Measurements from ENCODE around the gene UBLCP1. TPM values are rescaled to one million over a fixed set of nuclear protein-coding genes. Genes with fewer than 3 reads are reported as not detected.

Gene UBLCP1
- total RNA-seq, 1 donor from 2014 or later: 27.8 TPM

DNA sequence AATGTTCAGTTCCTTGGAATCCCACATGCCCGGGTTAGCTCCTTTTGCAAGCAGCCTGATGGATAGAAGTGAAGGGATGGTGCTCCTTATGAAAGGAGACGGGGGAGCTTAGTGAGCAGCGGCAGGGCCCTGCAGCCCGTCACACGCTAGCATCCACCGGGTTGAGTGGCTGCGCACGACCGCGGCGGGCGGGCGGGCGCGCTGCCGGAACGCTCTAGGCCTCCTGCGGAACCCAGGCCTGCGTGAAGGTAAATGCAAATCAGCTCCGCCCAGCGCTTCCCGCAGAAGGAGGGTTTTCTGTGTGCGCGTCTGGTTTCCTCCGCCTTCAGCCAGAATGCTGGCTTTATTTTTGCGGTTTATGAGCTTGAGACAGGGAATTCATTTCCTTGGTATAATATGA lies 47.4 kb downstream of the UBLCP1 start:
- Mint-ChIP-seq H3K36me3 (no peaks in the 10 kb centered on the region), H3K27me3 (ENCODE audit: low read depth) (peaks cover 83% of the 10 kb centered on the region), H3K4me1 (peaks cover 7% of the 10 kb centered on the region), H3K9me3 (no peaks in the 10 kb centered on the region), H3K4me3 (peak overlapping the region; percentile 44), H3K27ac (no peak overlapping the region)
- no peak for TF ChIP-seq CTCF (IDR thresholded peaks at IDR 0.05; ENCODE audit: unreplicated experiment)
- peak; percentile 36 to 50 for DNase-seq (ENCODE audit: low spot score in 2 of 2, unreplicated experiment in 2 of 2)

- Mint-ChIP-seq H3K27me3 (ENCODE audit: low read depth) (peaks cover 80% of the 10 kb centered on the region), H3K4me3 (peak overlapping the region; percentile 44), H3K4me1 (peaks cover 7% of the 10 kb centered on the region), H3K36me3 (no peaks in the 10 kb centered on the region), H3K27ac (no peak overlapping the region), H3K9me3 (no peaks in the 10 kb centered on the region)
- TF ChIP-seq CTCF (IDR thresholded peaks at IDR 0.05; ENCODE audit: unreplicated experiment): no peak
- no peak for DNase-seq (ENCODE audit: low spot score in 2 of 2, unreplicated experiment in 2 of 2)
Measured at GRCh38 chr5:159311063-159311462, 48.0 kb downstream of the UBLCP1 start.

- no peak for TF ChIP-seq CTCF (IDR thresholded peaks at IDR 0.05; ENCODE audit: unreplicated experiment)
- Mint-ChIP-seq H3K4me1 (peaks cover 7% of the 10 kb centered on the region), H3K4me3 (no peak overlapping the region), H3K27ac (no peak overlapping the region), H3K36me3 (no peaks in the 10 kb centered on the region), H3K9me3 (no peaks in the 10 kb centered on the region), H3K27me3 (ENCODE audit: low read depth) (peaks cover 69% of the 10 kb centered on the region)
- no peak for DNase-seq (ENCODE audit: low spot score in 2 of 2, unreplicated experiment in 2 of 2)
Measured at GRCh38 chr5:159313197-159313596, 50.1 kb downstream of the UBLCP1 start.

GRCh38 chr5:159316519-159317383 lies 53.7 kb downstream of the UBLCP1 start:
- Mint-ChIP-seq H3K4me3 (no peak overlapping the region), H3K36me3 (no peaks in the 10 kb centered on the region), H3K4me1 (no peaks in the 10 kb centered on the region), H3K27me3 (ENCODE audit: low read depth) (peaks cover 42% of the 10 kb centered on the region), H3K27ac (no peak overlapping the region), H3K9me3 (no peaks in the 10 kb centered on the region)
- no peak for DNase-seq (ENCODE audit: low spot score in 2 of 2, unreplicated experiment in 2 of 2)
- peak; percentile 45 for TF ChIP-seq CTCF (IDR thresholded peaks at IDR 0.05; ENCODE audit: unreplicated experiment)

GRCh38 chr5:159317849-159318248 lies 54.8 kb downstream of the UBLCP1 start:
- Mint-ChIP-seq H3K4me3 (no peak overlapping the region), H3K9me3 (no peaks in the 10 kb centered on the region), H3K27ac (no peak overlapping the region), H3K36me3 (no peaks in the 10 kb centered on the region), H3K4me1 (no peaks in the 10 kb centered on the region), H3K27me3 (ENCODE audit: low read depth) (peaks cover 37% of the 10 kb centered on the region)
- no peak for DNase-seq (ENCODE audit: low spot score in 2 of 2, unreplicated experiment in 2 of 2)
- no peak for TF ChIP-seq CTCF (IDR thresholded peaks at IDR 0.05; ENCODE audit: unreplicated experiment)

Measured in mesothelial cell of epicardium (in vitro differentiated cells).